HG03097 (cell line): ENCODE results near the gene ZSCAN22.
"Not testable (repeated sequence)": the region's sequence is repeated elsewhere in the genome, so short reads cannot be mapped to it uniquely, and the experiment has no call there.

ENCODE experiments used
- ATAC-seq: cut with Tn5 transposase; IDR thresholded peaks from one replicate; pipeline ENCODE4 v1.9.1; 2021; ENCODE audit not compliant: unreplicated experiment, low FRiP score

Gene ZSCAN22

DNA sequence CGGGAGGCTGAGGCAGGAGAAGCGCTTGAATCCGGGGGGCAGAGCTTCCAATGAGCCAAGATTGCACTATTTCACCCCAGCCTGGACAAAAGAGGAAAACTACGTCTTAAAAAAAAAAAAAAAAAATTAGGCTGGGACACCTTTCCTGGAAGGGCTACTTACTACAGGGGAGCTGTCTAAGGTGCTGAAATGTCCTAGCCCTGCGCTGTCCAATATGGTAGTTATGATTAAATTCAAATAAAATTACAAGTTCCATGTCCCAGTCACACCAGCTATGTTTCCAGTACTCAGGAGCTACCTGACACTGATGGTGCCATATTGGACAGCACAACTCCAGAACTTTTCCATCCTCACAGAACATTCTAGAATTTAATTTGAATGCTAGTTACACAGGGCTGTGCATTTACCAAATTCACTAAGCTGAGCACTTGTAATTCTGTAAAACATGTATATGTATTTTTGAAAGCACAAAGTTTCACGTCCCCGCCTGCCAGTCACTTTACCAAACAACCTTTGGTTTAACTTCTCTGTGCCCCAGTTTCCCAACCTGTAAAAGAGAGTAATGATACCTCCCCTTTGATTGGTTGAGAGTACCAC is 9.2 kb upstream of the ZSCAN22 start:
- ATAC-seq: no peak

DNA sequence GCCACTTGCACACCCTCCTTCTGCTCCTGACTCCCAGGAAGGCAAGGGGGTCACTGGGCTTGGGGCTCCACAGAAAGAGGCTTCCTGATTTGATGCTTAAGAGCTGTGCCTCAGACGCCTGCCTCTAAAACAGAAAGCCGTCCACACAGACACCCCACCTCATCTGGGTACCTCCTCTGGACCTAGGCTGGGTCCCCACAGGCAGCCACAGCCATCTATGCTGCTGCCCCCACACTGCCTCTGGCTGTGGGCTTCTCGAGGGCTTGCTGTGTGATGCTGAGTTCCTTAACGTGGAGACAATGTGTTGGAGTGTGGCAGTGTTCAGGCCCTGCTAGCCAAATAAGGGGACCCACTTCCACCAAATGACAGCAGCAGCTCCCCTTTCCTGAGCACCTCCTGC is 8.5 kb upstream of the ZSCAN22 start:
- ATAC-seq: no peak

DNA sequence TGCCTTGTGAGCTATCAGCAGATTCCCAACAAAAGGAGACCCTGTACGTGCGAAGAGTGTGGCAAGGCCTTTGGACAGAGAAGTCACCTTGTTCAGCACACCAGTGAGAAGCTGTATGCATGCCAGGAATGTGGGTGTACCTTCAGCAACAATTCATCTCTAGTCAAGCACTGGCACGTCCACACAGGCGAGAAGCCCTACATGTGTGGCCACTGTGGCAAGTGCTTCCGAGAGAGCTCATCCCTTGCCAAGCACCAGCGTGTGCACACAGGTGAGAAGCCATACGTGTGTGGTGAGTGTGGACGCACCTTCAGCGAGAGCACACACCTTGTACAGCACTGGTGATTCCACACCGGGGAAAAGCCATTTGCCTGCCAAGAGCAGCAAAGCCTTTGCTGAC is 7.6 kb upstream of the ZSCAN22 start:
- ATAC-seq: no peak

DNA sequence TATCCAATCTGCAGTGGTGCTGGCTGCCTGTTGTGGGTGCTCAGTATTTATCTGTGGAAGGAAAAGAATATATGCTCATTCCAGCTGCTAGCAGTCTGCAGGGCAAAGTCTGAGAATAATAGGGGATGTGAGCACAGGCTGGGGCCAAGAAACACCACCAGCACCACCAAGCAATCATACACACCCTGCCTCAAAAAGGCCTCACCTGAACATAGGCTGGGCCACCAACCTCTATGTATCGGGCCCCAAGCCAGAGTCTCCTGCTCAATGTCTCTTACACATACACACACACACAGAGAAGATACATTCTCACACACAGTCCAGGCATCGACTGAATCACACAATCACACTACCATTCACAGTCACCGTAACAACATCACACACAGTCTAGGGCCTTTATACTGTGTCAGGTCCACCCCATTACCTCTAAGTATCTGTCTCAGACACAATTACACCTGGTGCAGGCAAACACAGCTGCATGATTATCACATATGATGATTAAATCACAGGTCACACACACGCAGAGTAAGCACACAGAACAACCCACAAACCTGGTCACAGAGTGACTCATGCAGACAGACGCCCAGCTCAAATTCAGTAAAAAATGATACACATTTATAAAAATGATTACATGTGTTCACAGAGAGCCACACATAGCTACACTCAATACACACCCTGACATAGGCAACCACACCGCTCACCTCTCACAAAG is 1.3 kb upstream of the ZSCAN22 start:
- no peak for ATAC-seq

DNA sequence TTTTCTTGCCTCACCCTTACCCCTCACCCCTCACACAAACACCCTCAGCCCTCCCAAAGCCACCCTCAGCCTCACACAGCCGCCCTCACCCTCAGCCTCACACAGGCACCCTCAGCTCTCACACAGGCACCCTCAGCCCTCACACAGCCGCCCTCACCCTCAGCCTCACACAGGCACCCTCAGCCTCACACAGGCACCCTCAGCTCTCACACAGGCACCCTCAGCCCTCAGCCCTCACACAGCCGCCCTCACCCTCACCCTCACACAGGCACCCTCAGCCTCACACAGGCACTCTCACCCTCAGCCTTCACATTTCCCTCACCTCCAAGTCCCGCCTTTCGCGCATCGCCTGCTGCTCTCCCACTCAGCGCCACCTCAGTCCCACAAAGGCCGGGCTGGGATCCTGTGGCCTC is 287 bp upstream of the ZSCAN22 start:
- ATAC-seq: no peak

DNA sequence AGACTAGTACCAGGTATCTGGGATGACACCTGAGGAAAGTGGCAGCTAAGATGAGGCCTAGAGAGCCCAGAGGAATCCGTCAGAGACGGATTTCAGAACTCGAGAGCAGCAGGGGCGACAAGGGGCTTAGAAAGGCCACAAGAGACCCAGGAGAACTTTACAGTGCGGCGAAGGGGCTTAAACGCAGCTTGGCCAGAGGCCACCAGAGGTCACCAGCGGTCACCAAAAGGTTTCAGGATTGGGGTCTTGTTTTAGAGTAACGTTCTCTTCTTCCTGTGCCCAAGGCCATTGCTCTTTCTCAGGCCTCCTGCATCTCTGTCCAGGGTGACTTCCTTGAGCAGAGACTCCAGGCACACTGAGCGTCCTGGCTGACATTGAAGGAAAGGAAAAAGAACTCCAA is 2.2 kb downstream of the ZSCAN22 start:
- ATAC-seq: no peak

DNA sequence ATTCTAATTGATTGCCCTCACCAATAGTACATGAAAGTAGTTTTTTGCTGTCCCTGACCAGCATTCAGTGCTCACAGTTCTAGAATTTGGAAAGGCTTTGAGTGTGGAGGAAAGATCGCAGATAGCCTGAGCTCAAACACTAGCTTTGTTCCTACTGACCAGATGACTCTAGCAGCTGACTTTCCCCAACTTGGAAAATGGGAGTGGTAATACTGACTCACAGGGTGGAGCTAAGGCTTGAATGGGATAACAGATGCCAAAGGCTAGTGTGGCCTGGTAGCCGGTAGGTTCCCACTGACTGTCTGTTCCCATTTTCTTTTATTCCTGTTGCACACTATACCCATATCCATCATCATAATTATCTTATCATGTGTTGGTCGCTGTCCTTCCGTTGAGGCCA is 3.7 kb downstream of the ZSCAN22 start:
- ATAC-seq: no peak

DNA sequence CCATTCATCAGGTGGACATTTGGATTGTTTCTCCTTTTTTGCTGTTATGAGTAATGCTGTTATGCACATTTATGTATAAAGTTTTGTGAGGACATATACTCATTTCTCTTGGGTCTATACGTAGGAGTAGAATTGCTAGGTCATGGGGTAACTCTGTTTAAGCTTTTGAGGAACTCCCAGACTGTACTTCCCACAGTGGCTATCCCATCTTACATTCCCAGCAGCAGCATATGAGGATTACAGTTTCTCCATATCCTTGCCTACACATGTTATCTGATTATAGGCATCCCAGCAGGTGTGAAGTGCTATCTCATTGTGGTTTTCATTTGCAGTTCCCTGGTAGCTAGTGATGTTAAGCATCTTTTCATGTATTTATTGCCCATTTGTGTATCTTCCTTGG is 5.9 kb downstream of the ZSCAN22 start:
- no peak for ATAC-seq

DNA sequence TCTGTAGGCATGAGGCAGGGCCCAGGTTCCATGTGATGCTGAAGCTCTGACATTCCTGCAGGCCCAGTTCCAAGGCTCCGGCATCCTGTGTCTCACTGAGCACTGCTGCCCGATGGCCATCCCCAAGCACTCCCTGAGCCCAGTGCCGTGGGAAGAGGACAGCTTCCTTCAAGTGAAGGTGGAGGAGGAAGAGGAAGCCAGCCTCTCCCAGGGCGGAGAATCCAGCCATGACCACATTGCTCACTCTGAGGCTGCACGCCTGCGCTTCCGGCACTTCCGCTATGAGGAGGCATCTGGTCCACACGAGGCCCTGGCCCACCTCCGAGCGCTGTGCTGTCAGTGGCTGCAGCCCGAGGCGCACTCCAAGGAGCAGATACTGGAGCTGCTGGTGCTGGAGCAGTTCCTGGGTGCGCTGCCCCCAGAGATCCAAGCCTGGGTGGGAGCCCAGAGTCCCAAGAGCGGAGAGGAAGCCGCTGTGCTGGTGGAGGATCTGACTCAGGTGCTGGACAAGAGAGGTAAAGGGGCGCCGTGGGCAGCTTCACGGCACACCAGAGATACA is 8.0 kb downstream of the ZSCAN22 start:
- no peak for ATAC-seq

DNA sequence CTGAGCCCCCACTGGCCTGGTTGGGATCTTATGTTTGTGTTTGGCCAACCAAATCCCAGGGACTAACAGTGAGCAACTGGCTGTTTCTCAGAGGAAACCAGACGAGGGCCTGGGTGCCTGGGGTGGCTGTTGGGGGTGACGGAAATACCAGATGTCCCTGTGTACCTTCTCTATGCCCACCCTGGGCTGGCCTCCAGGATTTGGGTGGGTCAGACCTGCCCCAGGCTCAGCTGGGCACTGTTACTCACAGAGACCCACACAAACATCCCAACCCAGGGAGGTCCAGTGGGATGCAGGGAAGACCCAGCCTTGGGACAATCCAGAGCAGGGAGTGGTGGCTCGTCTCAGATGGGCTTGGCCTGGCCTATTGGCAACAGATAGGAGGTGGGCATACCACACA is 8.8 kb downstream of the ZSCAN22 start:
- no peak for ATAC-seq

DNA sequence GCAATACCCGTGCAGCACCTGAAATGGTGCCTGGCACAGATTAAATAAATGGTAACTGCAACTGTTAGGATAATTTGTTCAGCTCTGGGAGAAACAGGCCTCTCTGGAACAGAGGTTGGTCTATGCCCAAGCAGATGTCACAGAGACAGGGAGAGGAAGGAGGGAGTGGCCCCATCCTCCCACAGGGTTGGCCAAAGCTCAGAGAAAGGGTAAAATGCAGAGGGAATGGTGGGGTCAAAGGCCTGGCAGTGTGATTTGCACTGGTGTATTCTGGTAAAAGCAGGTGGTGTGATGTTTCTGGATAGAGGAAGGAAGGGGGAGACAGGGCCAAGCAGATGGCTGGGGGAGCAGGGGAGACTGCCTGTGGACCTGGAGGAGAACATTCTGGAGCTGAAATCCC is 9.4 kb downstream of the ZSCAN22 start:
- no peak for ATAC-seq

DNA sequence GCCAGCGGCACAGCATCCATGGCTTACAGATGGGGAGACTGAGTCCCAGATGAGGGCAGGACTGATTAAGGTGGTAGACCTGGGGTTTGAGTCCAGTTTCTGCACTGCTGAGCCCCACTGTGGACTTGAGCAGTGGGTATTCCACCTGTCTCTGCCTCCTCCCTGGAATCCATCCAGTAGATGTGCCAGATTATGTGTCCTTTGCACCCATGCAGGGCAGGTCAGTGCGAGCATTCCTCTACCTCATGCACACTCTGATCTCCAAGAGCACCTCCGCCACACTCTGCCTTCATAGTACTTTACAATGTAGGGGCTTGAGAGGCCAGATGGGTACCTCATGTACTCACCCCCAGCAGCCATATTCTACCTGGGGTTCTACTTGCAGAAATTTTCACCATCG is 10.0 kb downstream of the ZSCAN22 start:
- ATAC-seq: no peak

DNA sequence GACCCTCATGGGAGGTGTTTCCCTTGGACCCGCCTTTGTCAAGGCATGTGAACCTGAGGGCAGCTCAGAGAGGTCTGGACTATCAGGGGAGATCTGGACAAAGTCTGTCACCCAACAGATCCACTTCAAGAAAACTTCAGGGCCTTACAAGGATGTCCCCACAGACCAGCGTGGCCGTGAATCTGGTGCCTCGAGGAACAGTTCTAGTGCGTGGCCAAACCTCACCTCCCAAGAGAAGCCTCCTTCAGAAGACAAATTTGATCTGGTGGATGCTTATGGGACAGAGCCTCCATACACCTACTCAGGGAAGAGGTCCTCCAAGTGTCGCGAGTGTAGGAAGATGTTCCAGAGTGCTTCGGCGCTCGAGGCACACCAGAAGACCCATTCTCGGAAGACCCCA is 11.5 kb downstream of the ZSCAN22 start:
- ATAC-seq: no peak

DNA sequence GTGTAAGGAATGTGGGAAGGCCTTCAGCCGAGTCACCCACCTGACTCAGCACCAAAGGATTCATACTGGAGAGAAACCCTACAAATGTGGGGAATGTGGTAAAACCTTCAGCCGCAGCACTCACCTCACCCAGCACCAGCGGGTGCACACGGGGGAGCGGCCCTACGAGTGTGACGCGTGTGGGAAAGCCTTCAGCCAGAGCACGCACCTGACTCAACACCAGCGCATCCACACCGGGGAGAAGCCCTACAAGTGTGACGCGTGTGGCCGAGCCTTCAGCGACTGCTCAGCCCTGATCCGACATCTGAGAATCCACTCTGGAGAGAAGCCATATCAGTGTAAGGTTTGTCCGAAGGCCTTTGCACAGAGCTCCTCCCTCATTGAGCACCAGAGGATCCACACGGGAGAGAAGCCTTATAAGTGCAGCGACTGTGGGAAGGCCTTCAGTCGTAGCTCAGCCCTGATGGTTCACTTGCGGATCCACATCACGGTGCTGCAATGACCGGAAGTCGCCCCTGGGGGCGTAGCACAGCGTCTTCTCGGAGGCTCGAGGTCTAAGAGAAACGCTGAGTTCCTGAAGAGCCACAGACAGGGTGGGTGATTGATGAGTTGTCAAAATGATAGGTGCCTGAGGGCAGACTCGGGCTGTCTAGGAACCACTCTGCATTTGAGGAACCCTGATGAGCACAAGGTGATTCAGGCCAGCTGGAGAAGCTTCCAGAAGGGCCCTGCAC is 12.2 kb downstream of the ZSCAN22 start:
- no peak for ATAC-seq

DNA sequence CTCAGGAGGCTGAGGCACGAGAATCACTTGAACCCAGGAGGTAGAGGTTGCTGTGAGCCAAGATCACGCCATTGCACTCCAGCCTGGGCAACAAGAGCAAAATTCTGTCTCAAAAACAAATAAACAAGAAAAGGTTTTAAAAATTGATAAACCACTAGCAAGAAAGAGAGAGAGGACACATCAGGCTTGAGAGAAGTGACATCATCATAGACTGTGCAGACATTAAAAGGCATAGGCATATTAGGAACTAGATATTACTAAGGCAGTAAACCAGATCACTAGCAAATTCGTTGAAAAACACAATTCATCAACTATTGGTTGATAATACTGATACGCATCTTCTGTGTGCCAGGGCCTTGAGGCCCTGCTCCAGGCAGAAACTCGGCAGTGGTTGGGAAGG is 18.8 kb downstream of the ZSCAN22 start:
- no peak for ATAC-seq

DNA sequence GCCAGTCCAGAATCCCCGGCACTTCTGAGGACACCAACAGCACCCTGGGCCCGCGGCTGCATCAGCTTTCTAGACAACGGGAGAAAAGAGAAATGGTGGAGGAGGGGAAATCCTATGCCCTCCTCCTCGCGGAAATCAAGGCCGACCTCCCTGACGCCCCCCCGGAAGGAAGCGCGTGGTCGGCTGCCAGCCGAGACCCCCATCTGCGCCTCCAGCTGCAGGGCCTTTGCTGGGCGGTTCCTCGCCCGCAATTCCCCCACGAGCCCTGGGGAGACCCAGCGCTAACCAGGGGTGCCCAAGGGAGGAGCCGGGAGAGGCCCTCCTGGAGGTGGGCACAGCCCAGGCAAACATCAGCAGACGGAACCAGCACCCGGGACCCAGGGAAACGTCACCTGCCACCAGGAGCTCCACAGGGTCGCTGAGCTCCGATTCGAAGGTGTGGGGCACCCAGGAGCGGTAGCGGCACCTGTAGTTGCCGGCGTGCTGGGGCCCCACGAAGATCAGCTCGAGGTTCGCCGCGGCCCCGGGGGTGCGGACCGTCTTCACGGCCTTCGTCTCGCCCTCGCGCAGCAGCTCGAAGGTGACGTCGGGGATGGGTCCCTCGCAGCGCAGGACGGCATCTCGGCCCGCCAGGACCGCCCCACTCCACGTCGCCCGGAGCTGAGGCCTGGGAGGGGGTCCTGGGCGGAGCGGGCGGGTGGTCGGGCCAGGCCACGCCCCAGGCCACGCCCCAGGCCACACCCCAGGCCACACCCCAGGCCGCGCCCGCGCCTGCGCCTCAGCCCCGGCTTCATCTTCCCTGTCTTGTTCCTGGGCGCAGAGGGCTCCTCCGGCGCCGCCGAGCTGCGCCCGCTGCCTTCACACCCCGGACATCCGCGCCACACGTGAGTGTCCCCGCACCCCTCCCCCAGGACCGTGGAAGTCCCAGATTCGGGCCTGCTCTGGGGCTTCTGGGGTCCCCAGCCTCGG is 20.5 kb downstream of the ZSCAN22 start:
- peak; percentile 64 for ATAC-seq

DNA sequence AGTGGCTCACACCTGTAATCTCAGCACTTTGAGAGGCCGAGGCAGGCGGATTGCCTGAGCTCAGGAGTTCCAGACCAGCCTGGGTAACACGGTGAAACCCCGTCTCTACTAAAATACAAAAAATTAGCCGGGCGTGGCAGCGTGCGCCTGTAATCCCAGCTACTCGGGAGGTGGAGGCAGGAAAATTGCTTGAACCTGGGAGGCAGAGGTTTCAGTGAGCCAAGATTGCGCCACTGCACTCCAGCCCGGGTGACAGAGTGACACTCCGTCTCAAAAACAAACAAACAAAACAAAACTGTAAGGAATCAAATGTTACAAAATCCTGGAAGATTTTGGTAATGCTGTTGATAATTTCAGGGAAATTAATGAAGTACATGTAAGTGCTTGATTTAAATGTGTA is 21.3 kb downstream of the ZSCAN22 start:
- ATAC-seq: not testable (repeated sequence)

DNA sequence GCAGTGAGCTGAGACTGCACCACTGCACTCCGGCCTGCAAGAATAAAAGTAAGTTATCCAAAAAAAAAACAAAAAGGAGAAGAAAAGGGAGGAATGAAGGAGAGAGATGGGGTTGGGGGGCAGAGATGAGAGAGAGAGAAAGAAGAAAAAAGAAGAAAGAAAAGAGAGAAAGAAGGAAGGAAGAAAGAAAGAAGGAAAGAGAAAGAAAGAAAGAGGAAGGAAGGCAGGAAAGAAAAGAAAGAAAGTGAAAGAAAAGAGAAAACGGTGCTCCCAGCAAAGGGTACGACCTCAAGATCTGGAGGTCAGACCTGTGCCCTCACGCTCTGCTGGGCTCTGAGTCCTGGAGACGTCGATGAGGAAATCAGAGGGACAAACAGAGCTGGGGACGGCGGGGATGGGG is 22.8 kb downstream of the ZSCAN22 start:
- ATAC-seq: no peak

DNA sequence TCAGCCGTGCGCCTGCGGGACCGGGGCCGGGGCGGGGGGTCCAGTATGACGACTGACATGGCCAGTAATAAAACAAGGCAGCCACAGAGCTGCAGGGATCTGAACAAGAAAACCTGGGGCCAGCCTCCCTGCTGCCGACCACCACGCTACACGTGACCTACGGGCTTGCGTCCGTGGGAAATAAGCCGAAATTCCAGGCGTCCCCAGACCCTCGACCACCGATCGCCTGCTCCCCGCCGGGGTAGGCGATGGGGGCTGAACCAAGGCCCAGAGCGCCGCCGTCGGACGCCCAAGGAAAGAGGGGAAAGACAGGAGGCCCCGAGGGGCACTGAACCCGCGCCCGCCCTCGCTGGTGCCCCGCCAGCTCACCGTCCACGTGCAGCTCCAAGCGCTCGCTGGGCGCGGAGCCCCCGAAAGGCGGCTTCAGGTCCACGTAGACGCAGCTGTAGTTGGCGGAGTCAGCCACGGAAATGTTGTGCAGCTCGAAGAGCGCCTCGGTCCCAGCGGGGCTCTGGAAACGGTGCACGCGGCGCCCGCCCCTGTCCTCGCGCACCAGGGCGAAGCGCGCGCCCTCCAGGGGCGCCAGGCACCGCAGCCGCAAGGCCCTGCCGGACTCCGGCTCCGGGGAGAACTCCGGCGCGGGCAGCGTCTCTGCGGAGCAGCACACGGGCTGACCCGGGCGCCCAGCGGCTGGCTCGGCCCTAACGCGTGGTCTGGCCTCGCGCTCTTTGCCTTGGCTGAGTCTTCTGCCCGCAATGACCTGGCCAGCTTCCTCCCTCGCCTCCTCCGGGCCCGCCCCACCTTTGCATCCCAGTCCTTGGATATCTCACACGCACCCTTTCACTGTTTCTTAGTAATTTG is 23.4 kb downstream of the ZSCAN22 start:
- no peak for ATAC-seq
